IMR-90 (cell line): ENCODE data around the gene TEX11. TPM values are rescaled to one million over a fixed set of nuclear protein-coding genes. Genes with fewer than 3 reads are reported as not detected.
"Not testable (repeated sequence)": the region's sequence is repeated elsewhere in the genome, so short reads cannot be mapped to it uniquely, and the experiment has no call there.

ENCODE experiments used
- ATAC-seq: fragments of 200-7000 bp; cut with Tn5 transposase; 2 replicates; pipeline ENCODE4 v1.9.1; 2020; ENCODE audit warnings: low read depth, mild to moderate bottlenecking, moderate library complexity
- BruUV-seq: library from RNA; stranded (reverse); fragments of 400-500 nt; replicated peaks from 2 replicates; lab custom pipeline; 2021; lab: Mats Ljungman, UMichigan
- CTCF ChIA-PET: fragments of 300-600 bp; formaldehyde crosslinking; extraction: SDS; loops from one replicate; lab custom pipeline; 2021; ENCODE audit warnings: antibody characterized with exemption; lab: Yijun Ruan, JAX
- POLR2A ChIA-PET: fragments of 300-600 bp; sonication (Branson Sonifier 250); formaldehyde crosslinking; loops from one replicate; lab custom pipeline; 2022; ENCODE audit warnings: antibody characterized with exemption; ENCODE audit not compliant: unreplicated experiment; lab: Charles Lee
- DNase-seq: peaks from one replicate; pipeline ENCODE4 v3.0.0; 2013
- H2AFZ ChIP-seq: replicated peaks from 2 replicates; pipeline ENCODE3; 2013; ENCODE audit warnings: low read length, mild to moderate bottlenecking; ENCODE audit not compliant: poor library complexity
- H2AK5ac ChIP-seq: 2 replicates; pipeline ENCODE4 v1.6.1; 2013; ENCODE audit warnings: low read depth, low read length, inconsistent platforms
- H2AK9ac ChIP-seq: replicated peaks from 2 replicates; pipeline ENCODE3; 2013; ENCODE audit warnings: mild to moderate bottlenecking, low read depth, low read length, moderate library complexity; ENCODE audit not compliant: poor library complexity
- H2BK120ac ChIP-seq: 2 replicates; pipeline ENCODE4 v1.6.1; 2013; ENCODE audit warnings: low read depth, low read length, inconsistent platforms
- H2BK15ac ChIP-seq: 3 replicates; pipeline ENCODE4 v1.6.1; 2013; ENCODE audit warnings: low read depth, low read length, inconsistent platforms
- H2BK20ac ChIP-seq: 2 replicates; pipeline ENCODE4 v1.6.1; 2013; ENCODE audit warnings: low read depth, mild to moderate bottlenecking, inconsistent platforms, low read length, moderate library complexity
- H2BK5ac ChIP-seq: 2 replicates; pipeline ENCODE4 v1.6.1; 2013; ENCODE audit warnings: mild to moderate bottlenecking, low read depth, low read length, inconsistent platforms; ENCODE audit not compliant: poor library complexity, severe bottlenecking
- H3K14ac ChIP-seq: replicated peaks from 2 replicates; pipeline ENCODE4 v1.6.1; 2013; ENCODE audit warnings: low read depth, low read length, inconsistent platforms
- H3K18ac ChIP-seq: 2 replicates; pipeline ENCODE4 v1.6.1; 2013; ENCODE audit warnings: low read depth, low read length, control low read depth
- H3K23ac ChIP-seq: 2 replicates; pipeline ENCODE4 v1.6.1; 2013; ENCODE audit warnings: low read depth, low read length, inconsistent platforms
- H3K27ac ChIP-seq: 2 replicates; pipeline ENCODE4 v1.5.1; 2013; ENCODE audit warnings: mild to moderate bottlenecking, control low read depth, low read length; ENCODE audit not compliant: insufficient read depth
- H3K27me3 ChIP-seq: 2 replicates; pipeline ENCODE4 v1.6.1; 2013; ENCODE audit warnings: low read length; ENCODE audit not compliant: control insufficient read depth, insufficient read depth
- H3K36me3 ChIP-seq: 2 replicates; pipeline ENCODE4 v1.6.1; 2013; ENCODE audit warnings: low read length, mixed read lengths; ENCODE audit not compliant: control insufficient read depth, insufficient read depth
- H3K4ac ChIP-seq: 2 replicates; pipeline ENCODE4 v1.6.1; 2013; ENCODE audit warnings: low read depth, low read length, inconsistent platforms
- H3K4me1 ChIP-seq: 2 replicates; pipeline ENCODE4 v1.6.1; 2013; ENCODE audit warnings: low read length, mixed read lengths; ENCODE audit not compliant: control insufficient read depth, insufficient read depth
- H3K4me2 ChIP-seq: 2 replicates; pipeline ENCODE4 v1.6.1; 2013; ENCODE audit warnings: low read depth, mild to moderate bottlenecking, control low read depth, low read length, moderate library complexity
- H3K4me3 ChIP-seq: 2 replicates; pipeline ENCODE4 v1.5.1; 2013; ENCODE audit warnings: low read depth, mild to moderate bottlenecking, control low read depth, low read length, moderate library complexity; ENCODE audit not compliant: insufficient read depth
- H3K56ac ChIP-seq: 2 replicates; pipeline ENCODE4 v1.6.1; 2013; ENCODE audit warnings: low read length, inconsistent platforms; ENCODE audit not compliant: insufficient read depth; ENCODE audit errors: extremely low read depth
- H3K79me1 ChIP-seq, 2 experiments: 2 replicates each; pipeline ENCODE4 v1.6.1; 2013; ENCODE audit warnings: low read length in 2 of 2, inconsistent platforms in 1 of 2, low read depth in 1 of 2
- H3K9ac ChIP-seq: 2 replicates; pipeline ENCODE4 v1.6.1; 2013; ENCODE audit warnings: low read depth, low read length, control low read depth
- H3K9me1 ChIP-seq: 2 replicates; pipeline ENCODE4 v1.6.1; 2013; ENCODE audit warnings: low read length, inconsistent platforms; ENCODE audit not compliant: insufficient read depth
- H3K9me3 ChIP-seq: 2 replicates; pipeline ENCODE4 v1.6.1; 2013; ENCODE audit warnings: low read length; ENCODE audit not compliant: control insufficient read depth, insufficient read depth
- H4K20me1 ChIP-seq: 2 replicates; pipeline ENCODE4 v1.6.1; 2013; ENCODE audit warnings: low read length, inconsistent platforms; ENCODE audit not compliant: insufficient read depth
- H4K5ac ChIP-seq: 2 replicates; pipeline ENCODE4 v1.6.1; 2013; ENCODE audit warnings: mild to moderate bottlenecking, low read depth, low read length, control low read depth
- H4K8ac ChIP-seq, 2 experiments: 2 replicates each; pipeline ENCODE4 v1.6.1; 2013; ENCODE audit warnings: low read depth in 2 of 2, low read length in 2 of 2, control low read depth in 1 of 2, inconsistent platforms in 1 of 2
- H4K91ac ChIP-seq: 2 replicates; pipeline ENCODE4 v1.6.1; 2013; ENCODE audit warnings: low read depth, low read length, inconsistent platforms; ENCODE audit not compliant: insufficient read depth
- WGBS, 2 experiments: methylation state at CpG; one replicate each; pipeline versions ENCODE4 v1.1.5 to v1.1.7; 2013; ENCODE audit warnings: missing lambda C conversion rate in 2 of 2; ENCODE audit not compliant: insufficient read length in 1 of 2; ENCODE audit errors: extremely low coverage in 2 of 2; 5-methylcytosine and 5-hydroxymethylcytosine counted together
- dilution Hi-C: fragments of 300-500 bp; cut with HindIII; formaldehyde crosslinking; loops from one replicate; pipeline ENCODE4 v1.14.3; 2018; ENCODE audit warnings: low sequenced_read_pairs; ENCODE audit not compliant: unreplicated experiment
- in situ Hi-C: fragments of 300-500 bp; cut with MboI; formaldehyde crosslinking; loops from 3 replicates; pipeline ENCODE4 v1.14.3; 2019; ENCODE audit warnings: low sequenced_read_pairs, inconsistent platforms, mixed read lengths
- intact Hi-C: fragments of 100-400 bp; cut with micrococcal nuclease; formaldehyde crosslinking; loops from 2 replicates; pipeline ENCODE4 v1.10.0; 2022
- polyA plus RNA-seq, 3 experiments: library from polyadenylated mRNA; depleted of rRNA; stranded (reverse); fragments of >200 nt; gene quantifications; 2 replicates each; pipeline ENCODE4 v1.2.3, GENCODE V29; 2012; ENCODE audit warnings: low replicate concordance in 1 of 3
- total RNA-seq: library from RNA; depleted of rRNA; stranded (reverse); fragments of >200 nt; gene quantifications from 2 replicates; pipeline ENCODE4 v1.2.3, GENCODE V29; 2012

The TEX11 gene
- total and polyA plus RNA-seq, 2 of the 4 experiments (the other 2 are of a cell fraction): not detected

- H2BK20ac ChIP-seq, H4K5ac ChIP-seq, H3K56ac ChIP-seq, H2BK15ac ChIP-seq, H3K79me1 ChIP-seq, H2AFZ ChIP-seq, H3K9ac ChIP-seq, H3K27me3 ChIP-seq, H3K36me3 ChIP-seq, H3K4me3 ChIP-seq, ATAC-seq, H2AK9ac ChIP-seq, H3K9me3 ChIP-seq, H3K4me1 ChIP-seq, H3K18ac ChIP-seq, H4K91ac ChIP-seq, H3K9me1 ChIP-seq, H4K8ac ChIP-seq, H3K4me2 ChIP-seq, in situ Hi-C loops, dilution Hi-C loops, H2BK120ac ChIP-seq, intact Hi-C loops, H3K23ac ChIP-seq, H3K27ac ChIP-seq, H2AK5ac ChIP-seq, H4K20me1 ChIP-seq, H3K14ac ChIP-seq, BruUV-seq, CTCF ChIA-PET, POLR2A ChIA-PET, H3K4ac ChIP-seq, DNase-seq, H2BK5ac ChIP-seq: not testable (repeated sequence)
- no CpG with 5 or more reads among the region's 11 CpGs for WGBS, 2 experiments
These were observed 247.4 kb downstream of the TEX11 start for GRCh38 chrX:70661124-70661523.

- H3K9me3 ChIP-seq, H3K36me3 ChIP-seq, H3K18ac ChIP-seq, H4K91ac ChIP-seq, H3K27ac ChIP-seq, H2AFZ ChIP-seq, BruUV-seq, H3K27me3 ChIP-seq, H2BK120ac ChIP-seq, H2BK5ac ChIP-seq, H3K79me1 ChIP-seq, H2BK15ac ChIP-seq, H3K56ac ChIP-seq, POLR2A ChIA-PET, H2AK5ac ChIP-seq, DNase-seq, in situ Hi-C loops, H3K4ac ChIP-seq, H4K5ac ChIP-seq, intact Hi-C loops, H3K14ac ChIP-seq, H3K4me1 ChIP-seq, dilution Hi-C loops, H2BK20ac ChIP-seq, H3K9ac ChIP-seq, H3K4me3 ChIP-seq, H4K8ac ChIP-seq, ATAC-seq, H4K20me1 ChIP-seq, H3K4me2 ChIP-seq, H3K9me1 ChIP-seq, H2AK9ac ChIP-seq, H3K23ac ChIP-seq: not testable (repeated sequence)
- 80% methylated on average over 1 of the region's 4 CpGs; no CpG with 5 or more reads in 1 of the 2 experiments for WGBS, 2 experiments
- CTCF ChIA-PET: interaction anchor here (1.1 kb wide), 1 partner anchor 20 kb away, joined by 3 read pairs; no protein-coding TSS in a partner anchor
These were observed 251.0 kb downstream of the TEX11 start for GRCh38 chrX:70657546-70657945.
